ENCODE data around the gene HDGFL1. TPM values are rescaled to one million over a fixed set of nuclear protein-coding genes. Genes with fewer than 3 reads are reported as not detected.

The HDGFL1 gene
- total RNA-seq, 1 experiment from 2014 or later: not detected

DNA sequence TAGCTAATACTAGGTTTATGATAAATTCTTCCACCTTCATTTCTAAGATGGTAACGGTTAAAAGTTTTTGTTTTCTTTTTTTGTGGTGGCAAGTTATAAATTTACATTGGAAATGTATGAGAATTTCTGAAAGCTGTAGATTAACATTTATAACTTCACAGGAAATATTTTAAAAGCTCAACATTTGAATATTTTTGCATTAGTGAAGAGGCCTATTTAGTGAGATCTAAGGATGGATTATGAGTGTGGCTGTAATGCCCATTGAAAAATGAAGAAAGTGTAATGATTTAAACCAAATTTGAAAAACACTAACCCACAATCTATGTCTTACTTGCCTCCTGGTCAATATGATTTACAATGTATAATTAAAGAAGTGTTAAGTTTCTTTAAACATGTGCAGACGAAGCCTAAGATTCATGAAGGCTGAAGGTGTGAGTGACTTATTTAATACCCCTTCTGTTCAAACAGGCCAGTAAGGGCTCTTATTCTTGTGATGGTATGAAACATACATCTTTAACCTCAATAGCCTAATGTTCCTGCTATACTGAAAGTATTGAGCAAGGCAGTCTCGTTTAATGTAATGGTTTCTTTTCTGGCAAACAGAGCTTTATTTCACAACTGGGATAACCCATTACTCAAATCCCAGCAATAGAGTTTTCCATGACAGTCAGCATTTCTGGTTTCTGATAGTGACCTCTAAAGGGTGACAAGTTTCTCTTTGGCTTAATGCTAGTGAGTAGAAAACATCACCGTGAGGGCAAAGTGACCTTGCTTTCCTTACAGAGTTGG, 13.2 kb downstream of the HDGFL1 start:
- ChIA-PET POLR2A (no interaction called here), CTCF (interaction anchor here (1.2 kb wide), 1 partner anchor 154 kb away, joined by 3 read pairs; no protein-coding TSS in a partner anchor)
- DNase-seq (ENCODE audit: low spot score): no peak
- TF ChIP-seq ZNF317 (CRISPR knock-in tag; IDR thresholded peaks at IDR 0.05; ENCODE audit: borderline replicate concordance, low read depth) (no peak), ZNF396 (CRISPR knock-in tag; IDR thresholded peaks at IDR 0.05; ENCODE audit: borderline replicate concordance) (no peak), CREB1 (CRISPR knock-in tag; IDR thresholded peaks at IDR 0.05) (no peak), TEAD1 (CRISPR knock-in tag; IDR thresholded peaks at IDR 0.05) (no peak), ZNF121 (CRISPR knock-in tag; IDR thresholded peaks at IDR 0.05) (no peak), ZNF263 (CRISPR knock-in tag; IDR thresholded peaks at IDR 0.05; ENCODE audit: low read depth) (no peak), ZNF138 (CRISPR knock-in tag; conservative IDR thresholded peaks at IDR 0.05) (no peak), ZNF232 (CRISPR knock-in tag; IDR thresholded peaks at IDR 0.05) (no peak), NFE2L1 (CRISPR knock-in tag; IDR thresholded peaks at IDR 0.05) (no peak), CREM (CRISPR knock-in tag; IDR thresholded peaks at IDR 0.05) (no peak), ETV6 (CRISPR knock-in tag; IDR thresholded peaks at IDR 0.05) (no peak), PRRX2 (CRISPR knock-in tag; IDR thresholded peaks at IDR 0.05) (no peak), SMAD4 (CRISPR knock-in tag; IDR thresholded peaks at IDR 0.05) (no peak), IRF2 (CRISPR knock-in tag; IDR thresholded peaks at IDR 0.05; ENCODE audit: borderline replicate concordance, low read depth) (no peak)
- TF ChIP-seq, protein P1, sequence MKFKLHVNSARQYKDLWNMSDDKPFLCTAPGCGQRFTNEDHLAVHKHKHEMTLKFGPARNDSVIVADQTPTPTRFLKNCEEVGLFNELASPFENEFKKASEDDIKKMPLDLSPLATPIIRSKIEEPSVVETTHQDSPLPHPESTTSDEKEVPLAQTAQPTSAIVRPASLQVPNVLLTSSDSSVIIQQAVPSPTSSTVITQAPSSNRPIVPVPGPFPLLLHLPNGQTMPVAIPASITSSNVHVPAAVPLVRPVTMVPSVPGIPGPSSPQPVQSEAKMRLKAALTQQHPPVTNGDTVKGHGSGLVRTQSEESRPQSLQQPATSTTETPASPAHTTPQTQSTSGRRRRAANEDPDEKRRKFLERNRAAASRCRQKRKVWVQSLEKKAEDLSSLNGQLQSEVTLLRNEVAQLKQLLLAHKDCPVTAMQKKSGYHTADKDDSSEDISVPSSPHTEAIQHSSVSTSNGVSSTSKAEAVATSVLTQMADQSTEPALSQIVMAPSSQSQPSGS (CRISPR knock-in tag; IDR thresholded peaks at IDR 0.05; ENCODE audit: borderline replicate concordance, low read depth): no peak
- TF ChIP-seq, protein P2, sequence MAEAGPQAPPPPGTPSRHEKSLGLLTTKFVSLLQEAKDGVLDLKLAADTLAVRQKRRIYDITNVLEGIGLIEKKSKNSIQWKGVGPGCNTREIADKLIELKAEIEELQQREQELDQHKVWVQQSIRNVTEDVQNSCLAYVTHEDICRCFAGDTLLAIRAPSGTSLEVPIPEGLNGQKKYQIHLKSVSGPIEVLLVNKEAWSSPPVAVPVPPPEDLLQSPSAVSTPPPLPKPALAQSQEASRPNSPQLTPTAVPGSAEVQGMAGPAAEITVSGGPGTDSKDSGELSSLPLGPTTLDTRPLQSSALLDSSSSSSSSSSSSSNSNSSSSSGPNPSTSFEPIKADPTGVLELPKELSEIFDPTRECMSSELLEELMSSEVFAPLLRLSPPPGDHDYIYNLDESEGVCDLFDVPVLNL (CRISPR knock-in tag; IDR thresholded peaks at IDR 0.05; ENCODE audit: borderline replicate concordance, low read depth): no peak
- TF ChIP-seq, protein P3, sequence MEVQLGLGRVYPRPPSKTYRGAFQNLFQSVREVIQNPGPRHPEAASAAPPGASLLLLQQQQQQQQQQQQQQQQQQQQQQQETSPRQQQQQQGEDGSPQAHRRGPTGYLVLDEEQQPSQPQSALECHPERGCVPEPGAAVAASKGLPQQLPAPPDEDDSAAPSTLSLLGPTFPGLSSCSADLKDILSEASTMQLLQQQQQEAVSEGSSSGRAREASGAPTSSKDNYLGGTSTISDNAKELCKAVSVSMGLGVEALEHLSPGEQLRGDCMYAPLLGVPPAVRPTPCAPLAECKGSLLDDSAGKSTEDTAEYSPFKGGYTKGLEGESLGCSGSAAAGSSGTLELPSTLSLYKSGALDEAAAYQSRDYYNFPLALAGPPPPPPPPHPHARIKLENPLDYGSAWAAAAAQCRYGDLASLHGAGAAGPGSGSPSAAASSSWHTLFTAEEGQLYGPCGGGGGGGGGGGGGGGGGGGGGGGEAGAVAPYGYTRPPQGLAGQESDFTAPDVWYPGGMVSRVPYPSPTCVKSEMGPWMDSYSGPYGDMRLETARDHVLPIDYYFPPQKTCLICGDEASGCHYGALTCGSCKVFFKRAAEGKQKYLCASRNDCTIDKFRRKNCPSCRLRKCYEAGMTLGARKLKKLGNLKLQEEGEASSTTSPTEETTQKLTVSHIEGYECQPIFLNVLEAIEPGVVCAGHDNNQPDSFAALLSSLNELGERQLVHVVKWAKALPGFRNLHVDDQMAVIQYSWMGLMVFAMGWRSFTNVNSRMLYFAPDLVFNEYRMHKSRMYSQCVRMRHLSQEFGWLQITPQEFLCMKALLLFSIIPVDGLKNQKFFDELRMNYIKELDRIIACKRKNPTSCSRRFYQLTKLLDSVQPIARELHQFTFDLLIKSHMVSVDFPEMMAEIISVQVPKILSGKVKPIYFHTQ (CRISPR knock-in tag; IDR thresholded peaks at IDR 0.05): no peak
- ATAC-seq: no peak
- Mint-ChIP-seq H3K27ac (no peak overlapping the region), H3K9me3 (no peaks in the 10 kb centered on the region), H3K36me3 (no peaks in the 10 kb centered on the region), H3K4me3 (no peak overlapping the region), H3K4me1 (peaks cover 43% of the 10 kb centered on the region), H3K27me3 (ENCODE audit: low read depth) (no peaks in the 10 kb centered on the region)

DNA sequence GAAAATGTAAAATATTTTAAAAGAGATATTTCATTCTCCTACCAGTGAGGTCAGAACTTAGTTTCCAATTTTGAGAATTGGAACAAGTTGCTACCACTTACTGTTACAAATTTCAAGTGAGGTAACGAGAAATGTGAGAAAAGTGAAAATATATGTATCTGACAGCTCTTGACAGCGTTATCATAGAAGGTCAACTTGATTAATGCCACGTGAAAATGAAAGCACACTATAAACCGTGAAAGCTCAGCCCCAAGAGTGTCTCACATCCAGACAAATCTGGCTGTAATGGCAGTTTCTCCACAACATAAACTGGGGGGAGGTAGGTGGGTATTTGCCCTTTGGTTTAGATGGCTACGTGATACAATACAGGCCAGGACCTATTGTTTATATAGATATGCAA, 13.9 kb downstream of the HDGFL1 start:
- no peak overlapping the region for H3K27ac Mint-ChIP-seq
- ATAC-seq (no peak), DNase-seq (ENCODE audit: low spot score) (no peak)
- CTCF ChIA-PET: interaction anchor here (1.2 kb wide), 1 partner anchor 154 kb away, joined by 3 read pairs; no protein-coding TSS in a partner anchor
- POLR2A ChIA-PET: no interaction called here
- no peaks in the 10 kb centered on the region for H3K27me3 Mint-ChIP-seq (ENCODE audit: low read depth)
- H3K4me3 Mint-ChIP-seq: no peak overlapping the region
- H3K36me3 Mint-ChIP-seq: no peaks in the 10 kb centered on the region
- peaks cover 43% of the 10 kb centered on the region for H3K4me1 Mint-ChIP-seq
- no peaks in the 10 kb centered on the region for H3K9me3 Mint-ChIP-seq
- TF ChIP-seq ZNF317 (CRISPR knock-in tag; IDR thresholded peaks at IDR 0.05; ENCODE audit: borderline replicate concordance, low read depth): no peak
- TF ChIP-seq, protein P4, sequence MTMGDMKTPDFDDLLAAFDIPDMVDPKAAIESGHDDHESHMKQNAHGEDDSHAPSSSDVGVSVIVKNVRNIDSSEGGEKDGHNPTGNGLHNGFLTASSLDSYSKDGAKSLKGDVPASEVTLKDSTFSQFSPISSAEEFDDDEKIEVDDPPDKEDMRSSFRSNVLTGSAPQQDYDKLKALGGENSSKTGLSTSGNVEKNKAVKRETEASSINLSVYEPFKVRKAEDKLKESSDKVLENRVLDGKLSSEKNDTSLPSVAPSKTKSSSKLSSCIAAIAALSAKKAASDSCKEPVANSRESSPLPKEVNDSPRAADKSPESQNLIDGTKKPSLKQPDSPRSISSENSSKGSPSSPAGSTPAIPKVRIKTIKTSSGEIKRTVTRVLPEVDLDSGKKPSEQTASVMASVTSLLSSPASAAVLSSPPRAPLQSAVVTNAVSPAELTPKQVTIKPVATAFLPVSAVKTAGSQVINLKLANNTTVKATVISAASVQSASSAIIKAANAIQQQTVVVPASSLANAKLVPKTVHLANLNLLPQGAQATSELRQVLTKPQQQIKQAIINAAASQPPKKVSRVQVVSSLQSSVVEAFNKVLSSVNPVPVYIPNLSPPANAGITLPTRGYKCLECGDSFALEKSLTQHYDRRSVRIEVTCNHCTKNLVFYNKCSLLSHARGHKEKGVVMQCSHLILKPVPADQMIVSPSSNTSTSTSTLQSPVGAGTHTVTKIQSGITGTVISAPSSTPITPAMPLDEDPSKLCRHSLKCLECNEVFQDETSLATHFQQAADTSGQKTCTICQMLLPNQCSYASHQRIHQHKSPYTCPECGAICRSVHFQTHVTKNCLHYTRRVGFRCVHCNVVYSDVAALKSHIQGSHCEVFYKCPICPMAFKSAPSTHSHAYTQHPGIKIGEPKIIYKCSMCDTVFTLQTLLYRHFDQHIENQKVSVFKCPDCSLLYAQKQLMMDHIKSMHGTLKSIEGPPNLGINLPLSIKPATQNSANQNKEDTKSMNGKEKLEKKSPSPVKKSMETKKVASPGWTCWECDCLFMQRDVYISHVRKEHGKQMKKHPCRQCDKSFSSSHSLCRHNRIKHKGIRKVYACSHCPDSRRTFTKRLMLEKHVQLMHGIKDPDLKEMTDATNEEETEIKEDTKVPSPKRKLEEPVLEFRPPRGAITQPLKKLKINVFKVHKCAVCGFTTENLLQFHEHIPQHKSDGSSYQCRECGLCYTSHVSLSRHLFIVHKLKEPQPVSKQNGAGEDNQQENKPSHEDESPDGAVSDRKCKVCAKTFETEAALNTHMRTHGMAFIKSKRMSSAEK (CRISPR knock-in tag; IDR thresholded peaks at IDR 0.05; ENCODE audit: borderline replicate concordance): no peak
- TF ChIP-seq, protein P3 (CRISPR knock-in tag; IDR thresholded peaks at IDR 0.05): no peak
- TF ChIP-seq EMX1 (CRISPR knock-in tag; IDR thresholded peaks at IDR 0.05): no peak
- TF ChIP-seq, protein P5, sequence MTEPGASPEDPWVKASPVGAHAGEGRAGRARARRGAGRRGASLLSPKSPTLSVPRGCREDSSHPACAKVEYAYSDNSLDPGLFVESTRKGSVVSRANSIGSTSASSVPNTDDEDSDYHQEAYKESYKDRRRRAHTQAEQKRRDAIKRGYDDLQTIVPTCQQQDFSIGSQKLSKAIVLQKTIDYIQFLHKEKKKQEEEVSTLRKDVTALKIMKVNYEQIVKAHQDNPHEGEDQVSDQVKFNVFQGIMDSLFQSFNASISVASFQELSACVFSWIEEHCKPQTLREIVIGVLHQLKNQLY (CRISPR knock-in tag; IDR thresholded peaks at IDR 0.05): no peak
